Left ventricle myocardium inferior (tissue), 1 donor: ENCODE measurements around the gene PTGR3. TPM values are rescaled to one million over a fixed set of nuclear protein-coding genes. Genes with fewer than 3 reads are reported as not detected.

Experiments used
- DNase-seq: peaks from one replicate; pipeline ENCODE4 v3.0.0-alpha.2; 2020
- H3K27ac ChIP-seq: fragments of 200-600 bp; replicated peaks from 2 replicates; pipeline ENCODE4 v1.8.0; 2021
- H3K27me3 ChIP-seq: fragments of 200-600 bp; 2 replicates; pipeline ENCODE4 v1.8.0; 2021; ENCODE audit warnings: low read depth
- H3K36me3 ChIP-seq: fragments of 200-600 bp; 2 replicates; pipeline ENCODE4 v1.8.0; 2021
- H3K4me1 ChIP-seq: fragments of 200-600 bp; 2 replicates; pipeline ENCODE4 v1.8.0; 2021
- H3K4me3 ChIP-seq: fragments of 200-600 bp; 2 replicates; pipeline ENCODE4 v1.8.0; 2021; ENCODE audit warnings: mild to moderate bottlenecking, moderate library complexity
- H3K9me3 ChIP-seq: fragments of 200-600 bp; replicated peaks from 2 replicates; pipeline ENCODE4 v1.8.0; 2021
- CTCF ChIP-seq: fragments of 200-600 bp; IDR thresholded peaks from 2 replicates; pipeline ENCODE4 v1.8.0; 2021; ENCODE audit warnings: antibody characterized with exemption, mild to moderate bottlenecking, borderline replicate concordance
- intact Hi-C: fragments of 100-400 bp; cut with micrococcal nuclease; formaldehyde crosslinking; loops from one replicate; pipeline ENCODE4 v1.11.0; 2022
- total RNA-seq: library from RNA; stranded (reverse); fragmentation: NEBNext Ultra II Directional; extraction: Animal tissue kit (Norgen Biotek cat#: 25700); gene quantifications from one replicate; pipeline ENCODE4 v1.2.1, GENCODE V29; 2021
- donor health status: DM: no; HTN: yes; CAD: no; lungs with severe emphysema.

The PTGR3 gene
- total RNA-seq, 1 donor from 2014 or later: 77.3 TPM

DNA sequence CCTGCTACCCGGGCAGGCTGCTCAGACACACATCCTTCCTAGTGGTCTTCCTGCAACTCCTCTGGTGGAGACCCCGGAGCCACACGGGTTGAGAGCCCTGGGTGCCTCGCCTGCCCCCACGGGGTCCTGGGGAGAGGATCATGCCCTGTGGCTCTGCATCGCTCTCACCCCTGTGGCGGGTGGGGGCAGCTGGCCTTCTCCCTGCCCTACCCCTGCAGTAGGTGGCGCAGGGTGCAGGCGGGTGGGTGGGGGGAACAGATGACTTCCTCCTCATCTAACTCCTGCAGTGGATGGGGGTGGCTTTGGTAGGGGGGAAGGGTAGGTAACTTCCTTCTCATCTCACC, 40.2 kb upstream of the PTGR3 start:
- peaks cover 76% of the 10 kb centered on the region for H3K4me1 ChIP-seq
- H3K27me3 ChIP-seq: no peaks in the 10 kb centered on the region
- intact Hi-C loops: no loop called here
- TF ChIP-seq CTCF: no peak
- no peaks in the 10 kb centered on the region for H3K9me3 ChIP-seq
- DNase-seq: no peak
- H3K36me3 ChIP-seq: no peaks in the 10 kb centered on the region
- no peak overlapping the region for H3K4me3 ChIP-seq
- H3K27ac ChIP-seq: peak overlapping the region; percentile 85

GRCh38 chr18:75248426-75249174, 39.7 kb upstream of the PTGR3 start:
- intact Hi-C loops: no loop called here
- Histone ChIP-seq H3K36me3 (no peaks in the 10 kb centered on the region), H3K27ac (peak overlapping the region; percentile 85), H3K4me1 (peaks cover 76% of the 10 kb centered on the region), H3K27me3 (no peaks in the 10 kb centered on the region), H3K9me3 (no peaks in the 10 kb centered on the region), H3K4me3 (peak overlapping the region; percentile 61)
- DNase-seq: no peak
- TF ChIP-seq CTCF: no peak

- Histone ChIP-seq H3K27me3 (no peaks in the 10 kb centered on the region), H3K4me1 (peaks cover 68% of the 10 kb centered on the region), H3K36me3 (no peaks in the 10 kb centered on the region), H3K9me3 (no peaks in the 10 kb centered on the region), H3K4me3 (peak overlapping the region; percentile 61), H3K27ac (peak overlapping the region; percentile 85)
- TF ChIP-seq CTCF: no peak
- intact Hi-C loops: no loop called here
- DNase-seq: no peak
These were observed 38.9 kb upstream of the PTGR3 start for GRCh38 chr18:75247611-75248421.

GRCh38 chr18:75246721-75247610, 38.0 kb upstream of the PTGR3 start:
- no peaks in the 10 kb centered on the region for H3K36me3 ChIP-seq
- H3K4me1 ChIP-seq: peaks cover 59% of the 10 kb centered on the region
- H3K4me3 ChIP-seq: peak overlapping the region; percentile 61
- H3K27me3 ChIP-seq: no peaks in the 10 kb centered on the region
- H3K27ac ChIP-seq: peak overlapping the region; percentile 85
- intact Hi-C loops: no loop called here
- no peak for DNase-seq
- TF ChIP-seq CTCF: no peak
- H3K9me3 ChIP-seq: no peaks in the 10 kb centered on the region
